Measurements from ENCODE around the gene CDH8.

Gene CDH8

GRCh38 chr16:61836804-61837393, 199.3 kb downstream of the CDH8 start:
- Mint-ChIP-seq H3K9me3 (no peaks in the 10 kb centered on the region), H3K27me3 (ENCODE audit: low read depth) (peaks cover 4% of the 10 kb centered on the region), H3K4me3 (no peak overlapping the region), H3K4me1 (no peaks in the 10 kb centered on the region), H3K36me3 (ENCODE audit: low read depth) (no peaks in the 10 kb centered on the region), H3K27ac (no peak overlapping the region)
- no peak for TF ChIP-seq CTCF (IDR thresholded peaks at IDR 0.05; ENCODE audit: unreplicated experiment in 3 of 3)

GRCh38 chr16:61834082-61834481, 202.2 kb downstream of the CDH8 start:
- no peak for TF ChIP-seq CTCF (IDR thresholded peaks at IDR 0.05; ENCODE audit: unreplicated experiment in 3 of 3)
- H3K36me3 Mint-ChIP-seq (ENCODE audit: low read depth), result no peaks in the 10 kb centered on the region
- no peaks in the 10 kb centered on the region for H3K9me3 Mint-ChIP-seq
- no peak overlapping the region for H3K27ac Mint-ChIP-seq
- H3K4me1 Mint-ChIP-seq, result peaks cover 6% of the 10 kb centered on the region
- no peak overlapping the region for H3K4me3 Mint-ChIP-seq
- peaks cover 4% of the 10 kb centered on the region for H3K27me3 Mint-ChIP-seq (ENCODE audit: low read depth)

GRCh38 chr16:61831351-61831917, 204.8 kb downstream of the CDH8 start:
- Mint-ChIP-seq H3K27ac (no peak overlapping the region), H3K36me3 (ENCODE audit: low read depth) (no peaks in the 10 kb centered on the region), H3K27me3 (ENCODE audit: low read depth) (no peaks in the 10 kb centered on the region), H3K9me3 (no peaks in the 10 kb centered on the region), H3K4me1 (peaks cover 6% of the 10 kb centered on the region), H3K4me3 (no peak overlapping the region)
- TF ChIP-seq CTCF (IDR thresholded peaks at IDR 0.05; ENCODE audit: unreplicated experiment in 3 of 3), result no peak

GRCh38 chr16:61829631-61830030, 206.6 kb downstream of the CDH8 start:
- no peak for TF ChIP-seq CTCF (IDR thresholded peaks at IDR 0.05; ENCODE audit: unreplicated experiment in 3 of 3)
- Mint-ChIP-seq H3K36me3 (ENCODE audit: low read depth) (no peaks in the 10 kb centered on the region), H3K4me1 (peaks cover 6% of the 10 kb centered on the region), H3K27ac (no peak overlapping the region), H3K4me3 (no peak overlapping the region), H3K27me3 (ENCODE audit: low read depth) (no peaks in the 10 kb centered on the region), H3K9me3 (no peaks in the 10 kb centered on the region)

- no peak overlapping the region for H3K27ac Mint-ChIP-seq
- no peaks in the 10 kb centered on the region for H3K9me3 Mint-ChIP-seq
- H3K27me3 Mint-ChIP-seq (ENCODE audit: low read depth), result no peaks in the 10 kb centered on the region
- H3K4me3 Mint-ChIP-seq, result no peak overlapping the region
- TF ChIP-seq CTCF (IDR thresholded peaks at IDR 0.05; ENCODE audit: unreplicated experiment in 3 of 3), result no peak
- H3K36me3 Mint-ChIP-seq (ENCODE audit: low read depth), result no peaks in the 10 kb centered on the region
- no peaks in the 10 kb centered on the region for H3K4me1 Mint-ChIP-seq
Measured at GRCh38 chr16:61823326-61823725, 212.9 kb downstream of the CDH8 start.

- Mint-ChIP-seq H3K9me3 (no peaks in the 10 kb centered on the region), H3K27ac (no peak overlapping the region), H3K27me3 (ENCODE audit: low read depth) (no peaks in the 10 kb centered on the region), H3K36me3 (ENCODE audit: low read depth) (no peaks in the 10 kb centered on the region), H3K4me3 (no peak overlapping the region), H3K4me1 (no peaks in the 10 kb centered on the region)
- no peak for TF ChIP-seq CTCF (IDR thresholded peaks at IDR 0.05; ENCODE audit: unreplicated experiment in 3 of 3)
Measured at GRCh38 chr16:61820820-61821219, 215.4 kb downstream of the CDH8 start.
